H1 (cell line): ENCODE measurements around the gene GPRIN1. TPM values are rescaled to one million over a fixed set of nuclear protein-coding genes. Genes with fewer than 3 reads are reported as not detected.

Experiments used
- CEBPB ChIP-seq: IDR thresholded peaks from 2 replicates; pipeline ENCODE4 v1.6.1; 2012; ENCODE audit warnings: low read depth, low read length
- CREB1 ChIP-seq: IDR thresholded peaks from 2 replicates; pipeline ENCODE4 v1.6.1; 2012; ENCODE audit warnings: inconsistent platforms
- EP300 ChIP-seq, 2 experiments: IDR thresholded peaks; 1 replicate in 1 of 2; 2 replicates in 1 of 2; pipeline ENCODE4 v1.6.1; 2011 to 2012; ENCODE audit warnings: low read depth in 2 of 2, low read length in 2 of 2, mild to moderate bottlenecking in 2 of 2, borderline replicate concordance in 1 of 2, inconsistent platforms in 1 of 2, moderate library complexity in 1 of 2
- GTF2F1 ChIP-seq: IDR thresholded peaks from 2 replicates; pipeline ENCODE4 v1.6.1; 2012; ENCODE audit warnings: low read depth, low read length, improper control_type of control experiment, borderline replicate concordance
- JUND ChIP-seq: IDR thresholded peaks from 2 replicates; pipeline ENCODE4 v1.6.1; 2011; ENCODE audit warnings: mild to moderate bottlenecking, improper control_type of control experiment, low read length
- KDM4A ChIP-seq: IDR thresholded peaks from one replicate; pipeline ENCODE4 v1.7.1; 2012; ENCODE audit warnings: low read depth, mild to moderate bottlenecking, moderate library complexity, low read length, inconsistent platforms; ENCODE audit not compliant: severe bottlenecking
- KDM5A ChIP-seq: fragments of 200-600 bp; IDR thresholded peaks from 2 replicates; pipeline ENCODE4 v1.7.1; 2012; ENCODE audit warnings: mild to moderate bottlenecking, low read length, inconsistent platforms, mixed read lengths
- MAFK ChIP-seq: IDR thresholded peaks from 2 replicates; pipeline ENCODE4 v1.6.1; 2012; ENCODE audit warnings: low read depth, mild to moderate bottlenecking, improper control_type of control experiment, low read length
- NRF1 ChIP-seq: IDR thresholded peaks from 2 replicates; pipeline ENCODE4 v1.6.1; 2011; ENCODE audit warnings: mild to moderate bottlenecking, low read depth, low read length, improper control_type of control experiment
- PHF8 ChIP-seq: fragments of 200-600 bp; sonication (generic); conservative IDR thresholded peaks from 2 replicates; pipeline ENCODE4 v1.7.1; 2012; ENCODE audit warnings: low read depth, mild to moderate bottlenecking, inconsistent platforms, low read length, moderate library complexity
- POLR2A ChIP-seq, 2 experiments: IDR thresholded peaks; 1 replicate in 1 of 2; 2 replicates in 1 of 2; pipeline ENCODE4 v1.6.1; 2011; ENCODE audit warnings: low read depth in 2 of 2, low read length in 2 of 2, mild to moderate bottlenecking in 2 of 2; ENCODE audit errors: control extremely low read depth in 1 of 2
- RAD21 ChIP-seq, 2 experiments: IDR thresholded peaks in 1 of 2; conservative IDR thresholded peaks in 1 of 2; 2 replicates each; pipeline ENCODE4 v1.6.1; 2011; ENCODE audit warnings: low read depth in 2 of 2, low read length in 2 of 2, improper control_type of control experiment in 1 of 2, inconsistent platforms in 1 of 2, mild to moderate bottlenecking in 1 of 2, moderate library complexity in 1 of 2
- RBBP5 ChIP-seq: IDR thresholded peaks from 2 replicates; pipeline ENCODE4 v1.7.1; 2012; ENCODE audit warnings: low read depth, mild to moderate bottlenecking, inconsistent platforms, low read length, moderate library complexity, borderline replicate concordance
- RNF2 ChIP-seq: fragments of 200-900, 300-1000 bp; sonication (generic); IDR thresholded peaks from 2 replicates; pipeline ENCODE4 v1.7.1; 2016; ENCODE audit warnings: borderline replicate concordance, low read depth, mild to moderate bottlenecking, antibody characterized with exemption, low read length; ENCODE audit not compliant: poor library complexity, severe bottlenecking; ENCODE audit errors: missing control alignments
- SAP30 ChIP-seq: fragments of 300-600 bp; sonication (generic); IDR thresholded peaks from 2 replicates; pipeline ENCODE4 v1.7.1; 2012; ENCODE audit warnings: low read length, moderate library complexity, mild to moderate bottlenecking, inconsistent platforms; ENCODE audit not compliant: insufficient read depth, insufficient replicate concordance
- SIX5 ChIP-seq: IDR thresholded peaks from 2 replicates; pipeline ENCODE4 v1.6.1; 2011; ENCODE audit warnings: mild to moderate bottlenecking, low read depth, low read length
- SRF ChIP-seq: IDR thresholded peaks from 2 replicates; pipeline ENCODE4 v1.6.1; 2011; ENCODE audit warnings: mild to moderate bottlenecking, low read depth, low read length, moderate library complexity
- polyA plus RNA-seq, 7 experiments: library from polyadenylated mRNA; depleted of rRNA in 3 of 7; stranded (reverse) in 5 of 7; unstranded in 2 of 7; fragments of >200 nt in 5 of 7; fragments of 200-250 nt in 2 of 7; gene quantifications; 1 replicate in 5 of 7; 2 replicates in 1 of 7; 4 replicates in 1 of 7; pipeline versions ENCODE4 v1.2.1 to v1.2.3, GENCODE V29; 2011 to 2013; ENCODE audit warnings: missing spikeins in 2 of 7, mixed read lengths in 2 of 7
- total RNA-seq: library from RNA; stranded (reverse); fragmentation: NEBNext Ultra II Directional; extraction: Animal tissue kit (Norgen Biotek cat#: 25700); gene quantifications from 2 replicates; pipeline ENCODE4 v1.2.1, GENCODE V29; 2021
- TF ChIP-seq, protein P1 (sequence below), 3 experiments: IDR thresholded peaks; 1 replicate in 2 of 3; 2 replicates in 1 of 3; pipeline versions ENCODE4 v1.5.1 to v1.6.1; 2011; ENCODE audit warnings: low read length in 3 of 3, mild to moderate bottlenecking in 3 of 3, inconsistent platforms in 2 of 3, low read depth in 1 of 3, moderate library complexity in 1 of 3; ENCODE audit not compliant: insufficient read depth in 1 of 3; ENCODE audit errors: control extremely low read depth in 1 of 3
- TF ChIP-seq, protein P2 (sequence below): IDR thresholded peaks from 2 replicates; pipeline ENCODE4 v1.6.1; 2012; ENCODE audit warnings: inconsistent platforms
- TF ChIP-seq, protein P3 (sequence below): IDR thresholded peaks from 2 replicates; pipeline ENCODE4 v1.6.1; 2012; ENCODE audit warnings: inconsistent platforms
- TF ChIP-seq, protein P4 (sequence below): IDR thresholded peaks from 2 replicates; pipeline ENCODE4 v1.6.1; 2011; ENCODE audit warnings: low read depth, mild to moderate bottlenecking, low read length; ENCODE audit not compliant: insufficient read depth

GPRIN1 gene
- total and polyA plus RNA-seq, 2 of the 8 experiments (the other 6 are each of a cell fraction or from before 2014, with no cell fraction given): 3.3 to 12.0 TPM

DNA sequence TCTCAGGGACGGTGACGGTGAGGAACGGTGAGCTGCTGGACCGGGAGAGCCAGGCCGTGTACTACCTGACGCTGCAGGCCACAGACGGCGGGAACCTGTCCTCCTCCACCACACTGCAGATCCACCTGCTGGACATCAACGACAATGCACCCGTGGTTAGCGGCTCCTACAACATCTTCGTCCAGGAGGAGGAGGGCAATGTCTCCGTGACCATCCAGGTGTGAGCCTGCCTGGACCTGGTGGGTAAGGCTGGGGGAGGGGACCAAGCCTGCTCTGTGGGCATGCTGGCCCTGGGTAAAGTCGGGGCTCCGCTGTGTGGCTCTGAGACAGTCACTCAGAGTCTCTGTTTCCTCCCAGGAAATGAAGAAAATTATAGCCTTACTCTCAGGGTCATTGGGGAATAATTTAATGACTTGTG, 31.6 kb downstream of the GPRIN1 start (continued):
- TF ChIP-seq, protein P1, sequence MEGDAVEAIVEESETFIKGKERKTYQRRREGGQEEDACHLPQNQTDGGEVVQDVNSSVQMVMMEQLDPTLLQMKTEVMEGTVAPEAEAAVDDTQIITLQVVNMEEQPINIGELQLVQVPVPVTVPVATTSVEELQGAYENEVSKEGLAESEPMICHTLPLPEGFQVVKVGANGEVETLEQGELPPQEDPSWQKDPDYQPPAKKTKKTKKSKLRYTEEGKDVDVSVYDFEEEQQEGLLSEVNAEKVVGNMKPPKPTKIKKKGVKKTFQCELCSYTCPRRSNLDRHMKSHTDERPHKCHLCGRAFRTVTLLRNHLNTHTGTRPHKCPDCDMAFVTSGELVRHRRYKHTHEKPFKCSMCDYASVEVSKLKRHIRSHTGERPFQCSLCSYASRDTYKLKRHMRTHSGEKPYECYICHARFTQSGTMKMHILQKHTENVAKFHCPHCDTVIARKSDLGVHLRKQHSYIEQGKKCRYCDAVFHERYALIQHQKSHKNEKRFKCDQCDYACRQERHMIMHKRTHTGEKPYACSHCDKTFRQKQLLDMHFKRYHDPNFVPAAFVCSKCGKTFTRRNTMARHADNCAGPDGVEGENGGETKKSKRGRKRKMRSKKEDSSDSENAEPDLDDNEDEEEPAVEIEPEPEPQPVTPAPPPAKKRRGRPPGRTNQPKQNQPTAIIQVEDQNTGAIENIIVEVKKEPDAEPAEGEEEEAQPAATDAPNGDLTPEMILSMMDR (IDR thresholded peaks at IDR 0.05; ENCODE audit: control extremely low read depth in 1 of 3, insufficient read depth in 1 of 3, low read depth in 1 of 3, low read length in 3 of 3): peak in 2 of 3 experiments; percentile 84 to 97; a peak in 3 of 4 replicates
- TF ChIP-seq, protein P2, sequence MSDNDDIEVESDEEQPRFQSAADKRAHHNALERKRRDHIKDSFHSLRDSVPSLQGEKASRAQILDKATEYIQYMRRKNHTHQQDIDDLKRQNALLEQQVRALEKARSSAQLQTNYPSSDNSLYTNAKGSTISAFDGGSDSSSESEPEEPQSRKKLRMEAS: peak; percentile 95
- no peak for TF ChIP-seq RBBP5
- TF ChIP-seq SRF: no peak
- peak; percentile 62 to 69 for TF ChIP-seq RAD21 (IDR thresholded peaks at IDR 0.05 in 1 of 2, conservative IDR thresholded peaks at IDR 0.05 in 1 of 2; ENCODE audit: low read depth in 2 of 2, low read length in 2 of 2)
- TF ChIP-seq MAFK: no peak
- TF ChIP-seq SIX5: no peak
- peak; percentile 69 for TF ChIP-seq CREB1
- no peak for TF ChIP-seq GTF2F1
- no peak for TF ChIP-seq SAP30
- TF ChIP-seq, protein P3, sequence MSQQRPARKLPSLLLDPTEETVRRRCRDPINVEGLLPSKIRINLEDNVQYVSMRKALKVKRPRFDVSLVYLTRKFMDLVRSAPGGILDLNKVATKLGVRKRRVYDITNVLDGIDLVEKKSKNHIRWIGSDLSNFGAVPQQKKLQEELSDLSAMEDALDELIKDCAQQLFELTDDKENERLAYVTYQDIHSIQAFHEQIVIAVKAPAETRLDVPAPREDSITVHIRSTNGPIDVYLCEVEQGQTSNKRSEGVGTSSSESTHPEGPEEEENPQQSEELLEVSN: peak; percentile 97
- no peak for TF ChIP-seq PHF8
- TF ChIP-seq RNF2: no peak
- no peak for TF ChIP-seq CEBPB
- no peak for TF ChIP-seq EP300 (IDR thresholded peaks at IDR 0.05; ENCODE audit: borderline replicate concordance in 1 of 2, low read depth in 2 of 2, low read length in 2 of 2)
- no peak for TF ChIP-seq JUND
- TF ChIP-seq POLR2A (IDR thresholded peaks at IDR 0.05; ENCODE audit: control extremely low read depth in 1 of 2, low read depth in 2 of 2, low read length in 2 of 2): no peak
- TF ChIP-seq, protein P4, sequence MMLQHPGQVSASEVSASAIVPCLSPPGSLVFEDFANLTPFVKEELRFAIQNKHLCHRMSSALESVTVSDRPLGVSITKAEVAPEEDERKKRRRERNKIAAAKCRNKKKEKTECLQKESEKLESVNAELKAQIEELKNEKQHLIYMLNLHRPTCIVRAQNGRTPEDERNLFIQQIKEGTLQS: no peak
- no peak for TF ChIP-seq NRF1
- no peak for TF ChIP-seq KDM5A
- TF ChIP-seq KDM4A: no peak
